HL-60 (cell line): ENCODE measurements around the gene IL4I1.

Experiments used
- CTCF ChIP-seq: IDR thresholded peaks from one replicate; pipeline ENCODE4 v1.5.1; 2011; ENCODE audit warnings: low read length, control low read depth, inconsistent platforms; ENCODE audit not compliant: insufficient read depth
- GABPA ChIP-seq: IDR thresholded peaks from 2 replicates; pipeline ENCODE4 v1.6.1; 2012; ENCODE audit warnings: low read depth
- POLR2AphosphoS5 ChIP-seq: IDR thresholded peaks from 2 replicates; pipeline ENCODE4 v1.6.1; 2012; ENCODE audit warnings: low read depth

GRCh38 chr19:49946415-49946814 lies 49.7 kb upstream of the IL4I1 start:
- TF ChIP-seq POLR2AphosphoS5 (no peak), GABPA (no peak), CTCF (no peak)
